ENCODE results near the gene POLD4. TPM values are rescaled to one million over a fixed set of nuclear protein-coding genes. Genes with fewer than 3 reads are reported as not detected.

POLD4 gene
- total RNA-seq, 1 experiment from 2014 or later = 44.2 TPM

- no peak overlapping the region for H3K27ac ChIP-seq (ENCODE audit: low read depth, low read length)
- no peaks in the 10 kb centered on the region for H4K20me1 ChIP-seq (ENCODE audit: insufficient read depth)
- DNase-seq (ENCODE audit: low read depth, low spot score) (no peak), ATAC-seq (no peak)
- H3K9me3 ChIP-seq (ENCODE audit: control insufficient read depth in 1 of 2, insufficient read depth in 1 of 2, low read depth in 1 of 2, low read length in 2 of 2) = no peaks in the 10 kb centered on the region
- intact Hi-C loops (cut with micrococcal nuclease) = no loop called here
- ChIA-PET CTCF (interaction anchor here (1.3 to 16.6 kb wide), 2 partner anchors 27 to 52 kb away, joined by 5 to 456 read pairs; partner anchors contain the start of genes CLCF1 and PPP1CA), POLR2A (no interaction called here), RAD21 (ENCODE audit: low non-redundant PET in 1 of 2, low total read pairs in 2 of 2, uncharacterized antibody in 2 of 2, unreplicated experiment in 2 of 2) (no interaction called here)
- no TSS peak for BruUV-seq (replicated peaks)
- H3K27me3 ChIP-seq (ENCODE audit: insufficient read depth, low read length) = no peaks in the 10 kb centered on the region
- H3K4me2 ChIP-seq (ENCODE audit: low read length) = no peak overlapping the region
- no peaks in the 10 kb centered on the region; the same call in 1 of the 2 replicates for H3K79me2 ChIP-seq (ENCODE audit: insufficient read depth, low read length)
- peaks cover 24 to 70% of the 10 kb centered on the region in 2 experiments for H3K4me1 ChIP-seq (ENCODE audit: control insufficient read depth in 1 of 2, insufficient read depth in 2 of 2, low read length in 2 of 2)
- no peak overlapping the region for H3K4me3 ChIP-seq (replicated peaks in 1 of 2; ENCODE audit: low read depth in 1 of 2, low read length in 2 of 2)
- H2AFZ ChIP-seq (ENCODE audit: low read depth, low read length, poor library complexity, severe bottlenecking) = no peak overlapping the region
- H3K9me2 ChIP-seq (ENCODE audit: insufficient read depth) = no peaks in the 10 kb centered on the region
- no peak for TF ChIP-seq POLR2A (IDR thresholded peaks at IDR 0.05; ENCODE audit: borderline replicate concordance, extremely low read depth, insufficient read depth, insufficient read length)
- no peak for TF ChIP-seq ZBTB33 (IDR thresholded peaks at IDR 0.05; ENCODE audit: extremely low read depth, insufficient replicate concordance, low read length)
- TF ChIP-seq ZFX (IDR thresholded peaks at IDR 0.05) = no peak
- TF ChIP-seq SRF (IDR thresholded peaks at IDR 0.05; ENCODE audit: low read depth) = no peak
- no peak for TF ChIP-seq ATF3 (IDR thresholded peaks at IDR 0.05)
- TF ChIP-seq CBX3 (IDR thresholded peaks at IDR 0.05; ENCODE audit: low read depth) = no peak
- no peak for TF ChIP-seq CEBPB (IDR thresholded peaks at IDR 0.05; ENCODE audit: low read depth)
- TF ChIP-seq MAX (IDR thresholded peaks at IDR 0.05) = no peak
- no peak for TF ChIP-seq TCF7L2 (IDR thresholded peaks at IDR 0.05; ENCODE audit: borderline replicate concordance, extremely low read depth, insufficient read depth, insufficient read length)
- TF ChIP-seq EGR1 (IDR thresholded peaks at IDR 0.05; ENCODE audit: low read depth) = no peak
- TF ChIP-seq RAD21 (IDR thresholded peaks at IDR 0.05; ENCODE audit: low read depth) = no peak
- H3K9ac ChIP-seq (ENCODE audit: low read length) = no peak overlapping the region
- H3K36me3 ChIP-seq (ENCODE audit: control insufficient read depth in 1 of 2, insufficient read depth in 2 of 2, low read length in 2 of 2) = no peaks in the 10 kb centered on the region
These were observed 4.3 kb downstream of the POLD4 start for GRCh38 chr11:67349036-67349435.
